ENCODE measurements around the gene MBOAT7.
"Not testable (repeated sequence)": the region's sequence is repeated elsewhere in the genome, so short reads cannot be mapped to it uniquely, and the experiment has no call there.

The MBOAT7 gene

GRCh38 chr19:54204767-54205468, 15.5 kb upstream of the MBOAT7 start:
- Mint-ChIP-seq H3K27ac (peak overlapping the region; percentile 94), H3K4me1 (ENCODE audit: low read depth) (peaks cover 85% of the 10 kb centered on the region), H3K36me3 (ENCODE audit: low read depth) (peaks cover 89% of the 10 kb centered on the region), H3K4me3 (peak overlapping the region; percentile 67), H3K9me3 (no peaks in the 10 kb centered on the region), H3K27me3 (no peaks in the 10 kb centered on the region)
- intact Hi-C loops (cut with micrococcal nuclease), result loop anchor here (5.0 to 10.0 kb wide), 3 partner anchors 42 to 180 kb away; no protein-coding TSS in a partner anchor

DNA sequence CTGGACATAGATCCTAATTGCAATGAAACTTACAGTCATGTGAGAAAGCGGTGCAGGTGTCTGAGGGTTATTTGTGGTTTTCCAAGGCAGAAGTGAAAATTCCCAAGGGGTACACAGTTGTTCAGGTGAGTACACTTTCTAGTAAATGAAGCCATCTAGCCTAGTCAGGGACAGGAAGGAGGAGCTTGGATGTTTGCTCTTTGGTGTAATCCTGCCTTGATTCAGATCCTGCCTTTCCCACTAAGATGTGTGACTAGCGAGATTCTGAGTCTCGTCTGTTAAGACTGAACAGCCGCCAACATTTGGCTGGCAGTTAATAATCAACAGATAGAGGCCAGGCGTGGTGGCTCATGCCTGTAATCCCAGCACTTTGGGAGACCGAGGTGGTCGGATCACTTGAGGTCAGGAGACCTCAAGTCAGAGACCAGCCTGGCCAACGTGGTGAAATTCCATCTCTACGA, 13.8 kb upstream of the MBOAT7 start:
- Mint-ChIP-seq H3K27ac (peak overlapping the region; percentile 94), H3K36me3 (ENCODE audit: low read depth) (peaks cover 77% of the 10 kb centered on the region), H3K9me3 (no peaks in the 10 kb centered on the region), H3K4me3 (peak overlapping the region; percentile 66), H3K4me1 (ENCODE audit: low read depth) (peaks cover 76% of the 10 kb centered on the region), H3K27me3 (no peaks in the 10 kb centered on the region)
- intact Hi-C loops (cut with micrococcal nuclease), result loop anchor here (10.0 kb wide), 1 partner anchor 182 kb away; no protein-coding TSS in a partner anchor

DNA sequence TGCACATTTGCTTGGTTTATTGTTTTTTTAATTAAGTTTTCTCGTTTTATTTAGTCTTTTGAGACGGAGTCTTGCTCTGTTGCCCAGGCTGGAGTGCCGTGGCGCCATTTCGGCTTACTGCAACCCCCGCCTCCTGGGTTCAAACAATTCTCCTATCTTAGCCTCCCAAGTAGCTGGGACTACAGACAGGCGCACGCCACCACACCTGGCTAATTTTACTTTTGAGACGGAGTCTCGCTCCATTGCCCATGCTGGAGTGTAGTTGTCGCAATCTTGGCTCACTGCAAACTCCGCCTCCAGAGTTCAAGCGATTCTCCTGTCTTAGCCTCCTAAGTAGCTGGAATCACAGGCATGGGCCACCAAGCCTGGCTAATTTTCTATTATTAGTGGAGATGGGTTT, 12.6 kb upstream of the MBOAT7 start:
- H3K4me1 Mint-ChIP-seq (ENCODE audit: low read depth), result peaks cover 71% of the 10 kb centered on the region
- peaks cover 71% of the 10 kb centered on the region for H3K36me3 Mint-ChIP-seq (ENCODE audit: low read depth)

GRCh38 chr19:54201172-54201701, 11.9 kb upstream of the MBOAT7 start:
- Mint-ChIP-seq H3K27ac (peak overlapping the region; percentile 91), H3K27me3 (no peaks in the 10 kb centered on the region), H3K9me3 (no peaks in the 10 kb centered on the region), H3K4me1 (ENCODE audit: low read depth) (peaks cover 69% of the 10 kb centered on the region), H3K36me3 (ENCODE audit: low read depth) (peaks cover 63% of the 10 kb centered on the region), H3K4me3 (peak overlapping the region; percentile 90)
- intact Hi-C loops (cut with micrococcal nuclease), result loop anchor here (10.0 kb wide), 1 partner anchor 184 kb away; no protein-coding TSS in a partner anchor

More for the DNA sequence above, 12.6 kb upstream of the MBOAT7 start:
- Mint-ChIP-seq H3K27me3 (no peaks in the 10 kb centered on the region), H3K9me3 (no peaks in the 10 kb centered on the region), H3K27ac (peak overlapping the region; percentile 91), H3K4me3 (peak overlapping the region; percentile 90)
- intact Hi-C loops (cut with micrococcal nuclease), result loop anchor here (10.0 kb wide), 1 partner anchor 183 kb away; no protein-coding TSS in a partner anchor

DNA sequence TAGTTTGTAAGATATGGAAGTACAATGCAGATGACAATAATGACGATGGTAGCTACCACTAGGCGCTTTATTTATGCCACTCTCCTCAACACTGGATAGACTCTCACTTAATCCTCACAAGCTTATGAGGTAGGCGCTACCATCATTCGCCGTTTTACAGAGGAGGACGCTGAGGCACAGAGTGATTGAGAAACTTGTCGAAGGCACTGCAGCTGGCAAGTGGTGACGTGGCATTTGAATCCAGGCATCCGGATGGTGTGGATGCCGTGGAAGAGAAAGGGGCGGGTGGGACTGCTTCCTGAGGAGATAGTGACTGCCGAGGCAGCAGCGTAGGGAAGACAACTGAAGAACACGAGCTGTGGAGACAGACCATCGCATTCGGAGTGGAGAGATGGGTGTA, 10.0 kb upstream of the MBOAT7 start:
- Mint-ChIP-seq H3K4me3 (no peak overlapping the region), H3K36me3 (ENCODE audit: low read depth) (peaks cover 62% of the 10 kb centered on the region), H3K4me1 (ENCODE audit: low read depth) (peaks cover 58% of the 10 kb centered on the region), H3K9me3 (no peaks in the 10 kb centered on the region), H3K27ac (peak overlapping the region; percentile 91), H3K27me3 (no peaks in the 10 kb centered on the region)
- intact Hi-C loops (cut with micrococcal nuclease), result no loop called here

- Mint-ChIP-seq H3K27me3 (no peaks in the 10 kb centered on the region), H3K36me3 (ENCODE audit: low read depth) (peaks cover 59% of the 10 kb centered on the region), H3K4me3 (peak overlapping the region; percentile 17), H3K27ac (peak overlapping the region; percentile 70), H3K4me1 (ENCODE audit: low read depth) (peaks cover 46% of the 10 kb centered on the region), H3K9me3 (no peaks in the 10 kb centered on the region)
- intact Hi-C loops (cut with micrococcal nuclease), result no loop called here
Measured at GRCh38 chr19:54197121-54197520, 7.7 kb upstream of the MBOAT7 start.

GRCh38 chr19:54196536-54196935, 7.2 kb upstream of the MBOAT7 start:
- H3K4me1 Mint-ChIP-seq (ENCODE audit: low read depth), result peaks cover 46% of the 10 kb centered on the region
- H3K27ac Mint-ChIP-seq, result peak overlapping the region; percentile 70
- intact Hi-C loops (cut with micrococcal nuclease), result no loop called here
- H3K4me3 Mint-ChIP-seq, result no peak overlapping the region
- peaks cover 59% of the 10 kb centered on the region for H3K36me3 Mint-ChIP-seq (ENCODE audit: low read depth)
- H3K9me3 Mint-ChIP-seq, result no peaks in the 10 kb centered on the region
- no peaks in the 10 kb centered on the region for H3K27me3 Mint-ChIP-seq

DNA sequence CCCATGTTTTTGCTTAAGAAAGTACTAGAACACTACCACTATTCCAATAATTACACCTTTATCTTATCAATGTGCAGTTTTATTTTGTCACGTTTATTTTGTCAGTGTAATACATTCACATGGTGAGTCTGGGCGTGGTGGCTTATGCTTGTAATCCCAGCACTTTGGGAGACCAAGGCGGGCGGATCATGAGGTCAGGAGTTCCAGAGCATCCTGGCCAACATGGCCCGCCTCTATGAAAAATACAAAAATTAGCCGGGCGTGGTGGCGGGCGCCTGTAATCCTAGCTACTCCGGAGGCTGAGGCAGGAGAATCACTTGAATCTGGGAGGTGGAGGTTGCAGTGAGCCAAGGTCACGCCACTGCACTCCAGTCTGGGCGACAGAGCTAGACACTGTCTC, 5.1 kb upstream of the MBOAT7 start:
- Mint-ChIP-seq H3K36me3 (ENCODE audit: low read depth) (peaks cover 59% of the 10 kb centered on the region), H3K4me1 (ENCODE audit: low read depth) (peaks cover 43% of the 10 kb centered on the region)

GRCh38 chr19:54193011-54193410, 3.6 kb upstream of the MBOAT7 start:
- H3K4me1 Mint-ChIP-seq (ENCODE audit: low read depth), result peaks cover 46% of the 10 kb centered on the region
- intact Hi-C loops (cut with micrococcal nuclease), result no loop called here
- H3K27me3 Mint-ChIP-seq, result no peaks in the 10 kb centered on the region
- H3K36me3 Mint-ChIP-seq (ENCODE audit: low read depth), result peaks cover 63% of the 10 kb centered on the region
- H3K9me3 Mint-ChIP-seq, result no peaks in the 10 kb centered on the region
- H3K27ac Mint-ChIP-seq, result peak overlapping the region; percentile 38
- peak overlapping the region; percentile 6 for H3K4me3 Mint-ChIP-seq

More for the DNA sequence above, 5.1 kb upstream of the MBOAT7 start:
- intact Hi-C loops (cut with micrococcal nuclease); H3K4me3 Mint-ChIP-seq; H3K9me3 Mint-ChIP-seq; H3K27me3 Mint-ChIP-seq; H3K27ac Mint-ChIP-seq: not testable (repeated sequence)

- Mint-ChIP-seq H3K9me3 (no peaks in the 10 kb centered on the region), H3K27ac (peak overlapping the region; percentile 97), H3K4me3 (peak overlapping the region; percentile 77), H3K36me3 (ENCODE audit: low read depth) (peaks cover 65% of the 10 kb centered on the region), H3K4me1 (ENCODE audit: low read depth) (peaks cover 50% of the 10 kb centered on the region), H3K27me3 (no peaks in the 10 kb centered on the region)
- intact Hi-C loops (cut with micrococcal nuclease), result loop anchor here (1.0 kb wide), 1 partner anchor 8 kb away; the partner anchor contains the start of gene RPS9
Measured at GRCh38 chr19:54191811-54192453, 2.6 kb upstream of the MBOAT7 start.

- Mint-ChIP-seq H3K4me3 (peak within 1 kb of the TSS; percentile 77), H3K27ac (peak within 1 kb of the TSS; percentile 97), H3K4me1 (ENCODE audit: low read depth) (peaks cover 52% of the 10 kb centered on the region), H3K36me3 (ENCODE audit: low read depth) (peaks cover 72% of the 10 kb centered on the region), H3K27me3 (no peaks in the 10 kb centered on the region), H3K9me3 (no peaks in the 10 kb centered on the region)
- intact Hi-C loops (cut with micrococcal nuclease), result loop anchor here (1.0 kb wide), 1 partner anchor 9 kb away; the partner anchor contains the start of gene RPS9
Measured at GRCh38 chr19:54191011-54191810, 1.8 kb upstream of the MBOAT7 start, which contains the start of gene TSEN34. Gene TSEN34, plus strand, starts transcription at chr19:54191308. Its CDS starts 57 bp downstream, at chr19:54191365.

DNA sequence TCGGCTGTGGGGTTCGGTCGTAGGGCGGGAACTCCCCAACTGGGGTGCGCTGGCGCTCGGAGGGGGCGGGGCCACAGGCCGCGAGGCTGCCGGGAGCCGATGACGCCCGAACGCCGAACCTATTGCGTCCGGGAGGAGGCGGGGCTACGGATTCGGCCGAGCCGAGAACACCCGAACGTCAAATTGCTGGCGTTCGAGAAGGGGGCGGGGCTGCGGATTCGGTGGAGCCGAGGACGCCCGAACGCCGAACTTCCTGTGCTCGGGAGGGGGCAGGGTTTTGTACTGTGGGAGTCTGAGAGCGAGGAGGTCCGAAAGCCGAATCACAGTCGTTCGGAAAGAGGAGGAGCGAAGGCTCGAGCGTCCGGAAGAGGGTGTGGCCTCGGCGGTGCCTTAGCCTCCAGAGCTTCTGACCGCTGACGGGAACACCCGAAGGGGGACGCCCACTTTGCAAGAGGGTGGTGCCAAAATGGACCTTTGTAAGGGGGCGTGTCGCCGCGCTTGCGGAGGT, 1.2 kb upstream of the MBOAT7 start:
- Mint-ChIP-seq H3K36me3 (ENCODE audit: low read depth) (peaks cover 72% of the 10 kb centered on the region), H3K27me3 (no peaks in the 10 kb centered on the region), H3K4me1 (ENCODE audit: low read depth) (peaks cover 49% of the 10 kb centered on the region), H3K27ac (peak overlapping the region; percentile 97), H3K4me3 (peak overlapping the region; percentile 77), H3K9me3 (no peaks in the 10 kb centered on the region)
- intact Hi-C loops (cut with micrococcal nuclease), result loop anchor here (1.0 kb wide), 2 partner anchors 10 to 30 kb away; partner anchors contain the start of gene RPS9

All from dendritic cell treated with granulocyte-macrophage colony-stimulating factor and Interleukin-4, amounts not matched to agents 40 ng/mL and 50 ng/mL, for 4 days (primary cell).